ENCODE results near the gene PDE11A.
"Not testable (repeated sequence)": the region's sequence is repeated elsewhere in the genome, so short reads cannot be mapped to it uniquely, and the experiment has no call there.

Gene PDE11A

GRCh38 chr2:177984749-177985148, 87.8 kb downstream of the PDE11A start:
- in situ Hi-C loops (cut with HindIII; ENCODE audit: low pct_unique_long_range_greater_than_20kb, low sequenced_read_pairs) = no loop called here
- no peak for TF ChIP-seq JUND (IDR thresholded peaks at IDR 0.05; ENCODE audit: low read depth)
- DNase-seq (ENCODE audit: low read depth in 1 of 2, low spot score in 1 of 2) = no peak

GRCh38 chr2:177983183-177983788, 89.3 kb downstream of the PDE11A start:
- peak; percentile 16 to 72 for DNase-seq (ENCODE audit: low read depth in 1 of 2, low spot score in 1 of 2)
- no peak for TF ChIP-seq JUND (IDR thresholded peaks at IDR 0.05; ENCODE audit: low read depth)
- in situ Hi-C loops (cut with HindIII; ENCODE audit: low pct_unique_long_range_greater_than_20kb, low sequenced_read_pairs) = no loop called here

GRCh38 chr2:177972782-177973181, 99.8 kb downstream of the PDE11A start:
- in situ Hi-C loops (cut with HindIII; ENCODE audit: low pct_unique_long_range_greater_than_20kb, low sequenced_read_pairs) = no loop called here

GRCh38 chr2:177972123-177972522, 100.5 kb downstream of the PDE11A start:
- no peak for DNase-seq (ENCODE audit: low read depth in 1 of 2, low spot score in 1 of 2)
- TF ChIP-seq JUND (IDR thresholded peaks at IDR 0.05; ENCODE audit: low read depth) = no peak
- in situ Hi-C loops (cut with HindIII; ENCODE audit: low pct_unique_long_range_greater_than_20kb, low sequenced_read_pairs) = no loop called here

More at GRCh38 chr2:177972782-177973181, 99.8 kb downstream of the PDE11A start:
- DNase-seq (ENCODE audit: low read depth in 1 of 2, low spot score in 1 of 2) = peak in 1 of 2 experiments; percentile 24
- TF ChIP-seq JUND (IDR thresholded peaks at IDR 0.05; ENCODE audit: low read depth) = no peak

- peak in 1 of 2 experiments; percentile 12 for DNase-seq (ENCODE audit: low read depth in 1 of 2, low spot score in 1 of 2)
- in situ Hi-C loops (cut with HindIII; ENCODE audit: low pct_unique_long_range_greater_than_20kb, low sequenced_read_pairs) = no loop called here
- TF ChIP-seq JUND (IDR thresholded peaks at IDR 0.05; ENCODE audit: low read depth) = no peak
Observed at GRCh38 chr2:177970670-177971454, 101.7 kb downstream of the PDE11A start.

- DNase-seq (ENCODE audit: low read depth in 1 of 2, low spot score in 1 of 2) = no peak
- in situ Hi-C loops (cut with HindIII; ENCODE audit: low pct_unique_long_range_greater_than_20kb, low sequenced_read_pairs) = no loop called here
- TF ChIP-seq JUND (IDR thresholded peaks at IDR 0.05; ENCODE audit: low read depth) = no peak
Observed at GRCh38 chr2:177964892-177965291, 107.7 kb downstream of the PDE11A start.

GRCh38 chr2:177952151-177952550, 120.4 kb downstream of the PDE11A start:
- in situ Hi-C loops (cut with HindIII; ENCODE audit: low pct_unique_long_range_greater_than_20kb, low sequenced_read_pairs) = no loop called here
- TF ChIP-seq JUND (IDR thresholded peaks at IDR 0.05; ENCODE audit: low read depth) = no peak
- no peak for DNase-seq (ENCODE audit: low read depth in 1 of 2, low spot score in 1 of 2)

- DNase-seq (ENCODE audit: low read depth in 1 of 2, low spot score in 1 of 2); in situ Hi-C loops (cut with HindIII; ENCODE audit: low pct_unique_long_range_greater_than_20kb, low sequenced_read_pairs): not testable (repeated sequence)
Observed at GRCh38 chr2:177947598-177947997, 125.0 kb downstream of the PDE11A start.

GRCh38 chr2:177944530-177944929, 128.0 kb downstream of the PDE11A start:
- in situ Hi-C loops (cut with HindIII; ENCODE audit: low pct_unique_long_range_greater_than_20kb, low sequenced_read_pairs); DNase-seq (ENCODE audit: low read depth in 1 of 2, low spot score in 1 of 2): not testable (repeated sequence)

- in situ Hi-C loops (cut with HindIII; ENCODE audit: low pct_unique_long_range_greater_than_20kb, low sequenced_read_pairs) = no loop called here
- no peak for TF ChIP-seq JUND (IDR thresholded peaks at IDR 0.05; ENCODE audit: low read depth)
- DNase-seq (ENCODE audit: low read depth in 1 of 2, low spot score in 1 of 2) = no peak
Observed at GRCh38 chr2:177942731-177943130, 129.8 kb downstream of the PDE11A start.

GRCh38 chr2:177939211-177939610, 133.4 kb downstream of the PDE11A start:
- no peak for TF ChIP-seq JUND (IDR thresholded peaks at IDR 0.05; ENCODE audit: low read depth)
- no peak for DNase-seq (ENCODE audit: low read depth in 1 of 2, low spot score in 1 of 2)
- in situ Hi-C loops (cut with HindIII; ENCODE audit: low pct_unique_long_range_greater_than_20kb, low sequenced_read_pairs) = no loop called here

GRCh38 chr2:177930916-177931315, 141.7 kb downstream of the PDE11A start:
- in situ Hi-C loops (cut with HindIII; ENCODE audit: low pct_unique_long_range_greater_than_20kb, low sequenced_read_pairs) = no loop called here

GRCh38 chr2:177929662-177930522, 142.7 kb downstream of the PDE11A start:
- in situ Hi-C loops (cut with HindIII; ENCODE audit: low pct_unique_long_range_greater_than_20kb, low sequenced_read_pairs) = no loop called here
- no peak for DNase-seq (ENCODE audit: low read depth in 1 of 2, low spot score in 1 of 2)
- no peak for TF ChIP-seq JUND (IDR thresholded peaks at IDR 0.05; ENCODE audit: low read depth)

More at GRCh38 chr2:177930916-177931315, 141.7 kb downstream of the PDE11A start:
- no peak for DNase-seq (ENCODE audit: low read depth in 1 of 2, low spot score in 1 of 2)
- no peak for TF ChIP-seq JUND (IDR thresholded peaks at IDR 0.05; ENCODE audit: low read depth)

All from T47D (cell line).